OCI-LY7 (cell line): ENCODE measurements around the gene P2RY8.

Experiments used
- CTCF ChIP-seq: fragments of 200-600 bp; sonication (generic); conservative IDR thresholded peaks from 2 replicates; pipeline ENCODE4 v1.5.1; 2014; ENCODE audit warnings: mild to moderate bottlenecking, antibody characterized with exemption, low read length, moderate library complexity, mixed read lengths
- EZH2phosphoT487 ChIP-seq: fragments of 200-600 bp; sonication (generic); IDR thresholded peaks from 2 replicates; pipeline ENCODE4 v1.6.1; 2018; ENCODE audit warnings: low read depth, borderline replicate concordance, mild to moderate bottlenecking, mixed run types, antibody characterized with exemption, low read length, moderate library complexity, mixed read lengths

GRCh38 chrX:1483843-1484637 is 52.9 kb downstream of the P2RY8 start:
- no peak for TF ChIP-seq CTCF
- no peak for TF ChIP-seq EZH2phosphoT487
